H1 (cell line): ENCODE results near the gene IL1A. TPM values are rescaled to one million over a fixed set of nuclear protein-coding genes. Genes with fewer than 3 reads are reported as not detected.

Experiments used
- CBX5 ChIP-seq: fragments of 300-800, 300-1000 bp; sonication (generic); IDR thresholded peaks from 2 replicates; pipeline ENCODE4 v1.7.1; 2016; ENCODE audit warnings: antibody characterized with exemption, low read length, low read depth
- SP4 ChIP-seq: IDR thresholded peaks from 2 replicates; pipeline ENCODE4 v1.6.1; 2012; ENCODE audit warnings: low read length, inconsistent platforms
- TAF7 ChIP-seq: optimal IDR thresholded peaks from 2 replicates; pipeline ENCODE3; 2011; ENCODE audit warnings: low read depth, mild to moderate bottlenecking, inconsistent platforms, low read length, moderate library complexity, borderline replicate concordance
- polyA plus RNA-seq, 7 experiments: library from polyadenylated mRNA; depleted of rRNA in 3 of 7; stranded (reverse) in 5 of 7; unstranded in 2 of 7; fragments of >200 nt in 5 of 7; fragments of 200-250 nt in 2 of 7; gene quantifications; 1 replicate in 5 of 7; 2 replicates in 1 of 7; 4 replicates in 1 of 7; pipeline versions ENCODE4 v1.2.1 to v1.2.3, GENCODE V29; 2011 to 2013; ENCODE audit warnings: missing spikeins in 2 of 7, mixed read lengths in 2 of 7
- total RNA-seq: library from RNA; stranded (reverse); fragmentation: NEBNext Ultra II Directional; extraction: Animal tissue kit (Norgen Biotek cat#: 25700); gene quantifications from 2 replicates; pipeline ENCODE4 v1.2.1, GENCODE V29; 2021
- TF ChIP-seq, protein P1 (sequence below): fragments of 300-600 bp; sonication (generic); IDR thresholded peaks from 2 replicates; pipeline ENCODE4 v1.7.1; 2012; ENCODE audit warnings: low read length, moderate library complexity, mild to moderate bottlenecking, inconsistent platforms; ENCODE audit not compliant: insufficient replicate concordance

IL1A gene
- total and polyA plus RNA-seq, 2 of the 8 experiments (the other 6 are each of a cell fraction or from before 2014, with no cell fraction given) = 0.32 to 0.74 TPM

DNA sequence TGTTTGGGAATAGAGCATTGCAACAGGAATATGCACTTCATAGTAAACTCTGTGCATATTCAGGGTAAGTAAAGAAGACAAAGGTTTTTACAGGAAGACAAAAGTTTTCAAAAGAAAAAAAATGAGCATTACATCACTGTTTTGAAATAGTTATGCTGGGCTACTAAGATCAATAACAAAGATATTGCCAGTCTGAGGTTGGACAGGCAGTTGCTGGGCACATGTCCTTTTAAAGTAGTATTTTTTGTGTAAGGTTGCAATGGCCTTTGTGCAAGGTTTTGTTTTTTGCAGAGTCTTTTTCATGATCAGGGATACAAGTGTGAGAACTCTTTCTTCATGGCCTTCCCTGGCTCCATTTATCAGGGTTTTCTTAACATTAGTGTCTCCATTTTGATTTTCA lies 36.0 kb upstream of the IL1A start (continued):
- TF ChIP-seq, protein P1, sequence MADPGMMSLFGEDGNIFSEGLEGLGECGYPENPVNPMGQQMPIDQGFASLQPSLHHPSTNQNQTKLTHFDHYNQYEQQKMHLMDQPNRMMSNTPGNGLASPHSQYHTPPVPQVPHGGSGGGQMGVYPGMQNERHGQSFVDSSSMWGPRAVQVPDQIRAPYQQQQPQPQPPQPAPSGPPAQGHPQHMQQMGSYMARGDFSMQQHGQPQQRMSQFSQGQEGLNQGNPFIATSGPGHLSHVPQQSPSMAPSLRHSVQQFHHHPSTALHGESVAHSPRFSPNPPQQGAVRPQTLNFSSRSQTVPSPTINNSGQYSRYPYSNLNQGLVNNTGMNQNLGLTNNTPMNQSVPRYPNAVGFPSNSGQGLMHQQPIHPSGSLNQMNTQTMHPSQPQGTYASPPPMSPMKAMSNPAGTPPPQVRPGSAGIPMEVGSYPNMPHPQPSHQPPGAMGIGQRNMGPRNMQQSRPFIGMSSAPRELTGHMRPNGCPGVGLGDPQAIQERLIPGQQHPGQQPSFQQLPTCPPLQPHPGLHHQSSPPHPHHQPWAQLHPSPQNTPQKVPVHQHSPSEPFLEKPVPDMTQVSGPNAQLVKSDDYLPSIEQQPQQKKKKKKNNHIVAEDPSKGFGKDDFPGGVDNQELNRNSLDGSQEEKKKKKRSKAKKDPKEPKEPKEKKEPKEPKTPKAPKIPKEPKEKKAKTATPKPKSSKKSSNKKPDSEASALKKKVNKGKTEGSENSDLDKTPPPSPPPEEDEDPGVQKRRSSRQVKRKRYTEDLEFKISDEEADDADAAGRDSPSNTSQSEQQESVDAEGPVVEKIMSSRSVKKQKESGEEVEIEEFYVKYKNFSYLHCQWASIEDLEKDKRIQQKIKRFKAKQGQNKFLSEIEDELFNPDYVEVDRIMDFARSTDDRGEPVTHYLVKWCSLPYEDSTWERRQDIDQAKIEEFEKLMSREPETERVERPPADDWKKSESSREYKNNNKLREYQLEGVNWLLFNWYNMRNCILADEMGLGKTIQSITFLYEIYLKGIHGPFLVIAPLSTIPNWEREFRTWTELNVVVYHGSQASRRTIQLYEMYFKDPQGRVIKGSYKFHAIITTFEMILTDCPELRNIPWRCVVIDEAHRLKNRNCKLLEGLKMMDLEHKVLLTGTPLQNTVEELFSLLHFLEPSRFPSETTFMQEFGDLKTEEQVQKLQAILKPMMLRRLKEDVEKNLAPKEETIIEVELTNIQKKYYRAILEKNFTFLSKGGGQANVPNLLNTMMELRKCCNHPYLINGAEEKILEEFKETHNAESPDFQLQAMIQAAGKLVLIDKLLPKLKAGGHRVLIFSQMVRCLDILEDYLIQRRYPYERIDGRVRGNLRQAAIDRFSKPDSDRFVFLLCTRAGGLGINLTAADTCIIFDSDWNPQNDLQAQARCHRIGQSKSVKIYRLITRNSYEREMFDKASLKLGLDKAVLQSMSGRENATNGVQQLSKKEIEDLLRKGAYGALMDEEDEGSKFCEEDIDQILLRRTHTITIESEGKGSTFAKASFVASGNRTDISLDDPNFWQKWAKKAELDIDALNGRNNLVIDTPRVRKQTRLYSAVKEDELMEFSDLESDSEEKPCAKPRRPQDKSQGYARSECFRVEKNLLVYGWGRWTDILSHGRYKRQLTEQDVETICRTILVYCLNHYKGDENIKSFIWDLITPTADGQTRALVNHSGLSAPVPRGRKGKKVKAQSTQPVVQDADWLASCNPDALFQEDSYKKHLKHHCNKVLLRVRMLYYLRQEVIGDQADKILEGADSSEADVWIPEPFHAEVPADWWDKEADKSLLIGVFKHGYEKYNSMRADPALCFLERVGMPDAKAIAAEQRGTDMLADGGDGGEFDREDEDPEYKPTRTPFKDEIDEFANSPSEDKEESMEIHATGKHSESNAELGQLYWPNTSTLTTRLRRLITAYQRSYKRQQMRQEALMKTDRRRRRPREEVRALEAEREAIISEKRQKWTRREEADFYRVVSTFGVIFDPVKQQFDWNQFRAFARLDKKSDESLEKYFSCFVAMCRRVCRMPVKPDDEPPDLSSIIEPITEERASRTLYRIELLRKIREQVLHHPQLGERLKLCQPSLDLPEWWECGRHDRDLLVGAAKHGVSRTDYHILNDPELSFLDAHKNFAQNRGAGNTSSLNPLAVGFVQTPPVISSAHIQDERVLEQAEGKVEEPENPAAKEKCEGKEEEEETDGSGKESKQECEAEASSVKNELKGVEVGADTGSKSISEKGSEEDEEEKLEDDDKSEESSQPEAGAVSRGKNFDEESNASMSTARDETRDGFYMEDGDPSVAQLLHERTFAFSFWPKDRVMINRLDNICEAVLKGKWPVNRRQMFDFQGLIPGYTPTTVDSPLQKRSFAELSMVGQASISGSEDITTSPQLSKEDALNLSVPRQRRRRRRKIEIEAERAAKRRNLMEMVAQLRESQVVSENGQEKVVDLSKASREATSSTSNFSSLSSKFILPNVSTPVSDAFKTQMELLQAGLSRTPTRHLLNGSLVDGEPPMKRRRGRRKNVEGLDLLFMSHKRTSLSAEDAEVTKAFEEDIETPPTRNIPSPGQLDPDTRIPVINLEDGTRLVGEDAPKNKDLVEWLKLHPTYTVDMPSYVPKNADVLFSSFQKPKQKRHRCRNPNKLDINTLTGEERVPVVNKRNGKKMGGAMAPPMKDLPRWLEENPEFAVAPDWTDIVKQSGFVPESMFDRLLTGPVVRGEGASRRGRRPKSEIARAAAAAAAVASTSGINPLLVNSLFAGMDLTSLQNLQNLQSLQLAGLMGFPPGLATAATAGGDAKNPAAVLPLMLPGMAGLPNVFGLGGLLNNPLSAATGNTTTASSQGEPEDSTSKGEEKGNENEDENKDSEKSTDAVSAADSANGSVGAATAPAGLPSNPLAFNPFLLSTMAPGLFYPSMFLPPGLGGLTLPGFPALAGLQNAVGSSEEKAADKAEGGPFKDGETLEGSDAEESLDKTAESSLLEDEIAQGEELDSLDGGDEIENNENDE = no peak
- TF ChIP-seq SP4 = no peak
- no peak for TF ChIP-seq CBX5
- no peak for TF ChIP-seq TAF7
